KBM-7 (cell line): ENCODE data around the gene SEM1.
"Not testable (repeated sequence)": the region's sequence is repeated elsewhere in the genome, so short reads cannot be mapped to it uniquely, and the experiment has no call there.

Experiments
- DNase-seq: peaks from one replicate; pipeline ENCODE4 v3.0.0-alpha.2; 2015
- in situ Hi-C: fragments of 300-500 bp; cut with MboI; formaldehyde crosslinking; loops from 2 replicates; pipeline ENCODE4 v1.14.3; 2020; ENCODE audit warnings: low sequenced_read_pairs, low pct_unique_long_range_greater_than_20kb, mixed read lengths

The SEM1 gene

GRCh38 chr7:96708872-96709271 lies 774 bp downstream of the SEM1 start:
- no peak for DNase-seq

GRCh38 chr7:96707901-96708774 lies 1.5 kb downstream of the SEM1 start:
- in situ Hi-C loops, result no loop called here
- no peak for DNase-seq

More at GRCh38 chr7:96708872-96709271, 774 bp downstream of the SEM1 start:
- in situ Hi-C loops, result no loop called here

DNA sequence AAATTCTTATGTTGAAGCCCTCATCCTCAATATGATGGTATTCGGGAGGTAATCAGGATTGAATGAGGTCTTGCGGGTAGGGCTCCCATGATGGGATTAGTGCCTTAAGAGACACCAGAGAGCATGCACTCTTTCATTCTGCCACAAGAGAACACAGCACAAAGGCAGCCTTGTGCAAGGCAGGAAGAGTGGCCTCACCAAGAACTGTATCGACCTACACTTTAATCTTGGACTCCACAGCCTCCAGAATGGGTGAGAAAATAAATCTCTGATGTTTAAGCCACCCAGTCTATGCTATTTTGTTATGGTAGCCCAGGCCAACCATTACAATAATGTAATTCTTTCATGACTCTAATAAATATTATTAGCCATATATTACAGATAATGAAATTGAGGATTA lies 8.4 kb downstream of the SEM1 start:
- in situ Hi-C loops, result no loop called here
- DNase-seq, result no peak

- no peak for DNase-seq
- in situ Hi-C loops, result no loop called here
Observed at GRCh38 chr7:96700516-96700915, 9.1 kb downstream of the SEM1 start.

- DNase-seq, result no peak
- in situ Hi-C loops, result no loop called here
Observed at GRCh38 chr7:96699219-96699871, 10.3 kb downstream of the SEM1 start.

GRCh38 chr7:96698449-96698848 lies 11.2 kb downstream of the SEM1 start:
- in situ Hi-C loops, DNase-seq: not testable (repeated sequence)

- no peak for DNase-seq
- in situ Hi-C loops, result no loop called here
Observed at GRCh38 chr7:96697822-96698221, 11.8 kb downstream of the SEM1 start.

GRCh38 chr7:96695581-96695980 lies 14.1 kb downstream of the SEM1 start:
- in situ Hi-C loops, result no loop called here
- no peak for DNase-seq

- DNase-seq, result no peak
- in situ Hi-C loops, result no loop called here
Observed at GRCh38 chr7:96694082-96694481, 15.6 kb downstream of the SEM1 start.

- in situ Hi-C loops, result no loop called here
- no peak for DNase-seq
Observed at GRCh38 chr7:96691702-96692101, 17.9 kb downstream of the SEM1 start.

DNA sequence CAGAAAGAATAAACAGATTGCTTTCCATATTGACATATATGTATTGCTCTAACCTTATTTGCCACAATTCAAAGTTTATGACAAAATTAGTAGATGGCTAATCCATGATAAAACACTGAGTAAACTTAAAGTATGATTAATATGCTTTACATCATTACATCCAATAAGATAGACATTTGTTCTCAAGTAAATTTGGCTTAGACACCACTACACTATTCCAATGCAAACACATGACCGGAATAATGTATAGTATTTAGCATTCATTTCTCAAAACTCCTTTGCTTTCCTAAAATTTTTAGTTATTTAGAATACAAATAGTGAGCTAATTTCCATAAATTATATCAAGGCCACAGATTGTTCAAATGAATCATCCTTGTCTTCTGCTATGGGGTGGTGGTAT lies 20.2 kb downstream of the SEM1 start:
- in situ Hi-C loops, result no loop called here
- DNase-seq, result no peak

DNA sequence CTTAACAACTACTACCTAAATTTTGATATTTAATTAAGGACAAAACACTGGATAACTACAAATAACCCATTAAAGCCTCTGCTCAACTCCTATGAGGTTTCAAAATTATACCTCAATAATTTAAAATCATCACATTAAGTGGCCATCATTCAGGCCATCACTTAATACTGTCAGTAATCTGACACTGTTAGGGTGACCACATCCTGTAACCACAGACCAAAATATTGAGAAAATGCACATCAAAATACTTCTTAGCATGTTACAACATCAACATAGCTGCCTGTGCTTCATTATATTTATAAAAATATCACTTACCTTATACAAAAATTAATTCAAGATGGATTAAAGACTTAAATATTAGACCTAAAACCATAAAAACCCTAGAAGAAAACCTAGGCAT lies 23.3 kb downstream of the SEM1 start:
- DNase-seq, result no peak
- in situ Hi-C loops, result no loop called here

DNA sequence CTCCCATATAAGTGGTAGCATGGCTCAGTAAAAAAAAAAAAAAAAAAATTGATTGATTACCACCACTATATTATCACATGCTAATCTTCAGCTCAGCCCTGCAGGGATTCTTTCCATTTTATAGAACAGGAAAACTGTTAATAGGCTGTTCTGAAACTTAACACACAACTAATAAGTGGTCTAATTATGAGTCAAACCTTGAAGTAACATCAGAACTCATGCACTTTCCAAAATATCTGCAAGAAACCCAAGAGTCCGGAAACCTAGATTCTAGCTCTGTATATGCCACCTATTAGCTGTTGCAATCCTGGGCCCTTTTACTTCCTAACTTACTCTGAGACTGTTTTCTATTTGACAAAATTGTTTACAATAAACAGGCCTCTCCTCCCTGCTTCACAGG lies 23.9 kb downstream of the SEM1 start:
- in situ Hi-C loops, result no loop called here

DNA sequence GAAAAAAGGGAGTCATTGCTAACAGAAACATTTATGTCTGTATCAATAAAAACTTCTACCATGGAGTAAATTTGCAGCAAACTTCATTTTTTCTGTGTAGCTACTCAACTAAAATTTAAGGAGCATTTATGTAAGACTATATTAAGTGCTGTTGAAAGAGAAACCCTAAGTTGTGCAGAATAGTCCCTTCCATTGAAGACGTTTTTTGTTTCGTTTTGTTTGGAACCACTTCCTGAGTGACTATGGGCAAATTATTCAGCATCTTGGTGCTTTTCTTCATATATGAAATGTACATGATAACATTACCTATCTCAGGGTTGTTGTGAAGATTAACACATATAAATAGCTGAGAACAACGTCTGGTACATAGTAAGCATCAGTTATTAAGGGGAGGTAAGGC lies 24.3 kb downstream of the SEM1 start:
- DNase-seq, result no peak
- in situ Hi-C loops, result no loop called here

More for the DNA sequence above, 23.9 kb downstream of the SEM1 start:
- DNase-seq, result no peak

DNA sequence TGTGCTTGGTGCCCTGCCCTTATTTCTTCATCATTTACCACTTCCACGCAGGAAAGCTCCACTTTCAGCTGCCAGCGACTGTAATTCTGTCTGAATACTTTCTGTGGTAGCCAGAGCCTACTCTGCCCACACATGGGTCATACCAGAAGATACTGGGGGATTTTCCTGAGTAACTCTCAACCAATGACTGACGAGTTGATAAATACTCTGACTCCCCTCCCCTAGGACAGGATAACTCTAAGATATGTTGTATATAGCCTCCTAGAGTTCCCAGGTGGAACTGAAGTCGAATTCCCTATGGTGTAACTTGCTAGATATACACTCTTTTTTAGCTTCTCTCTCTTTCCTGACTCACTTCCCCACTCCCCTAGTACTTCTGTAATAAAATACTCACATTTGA lies 29.8 kb downstream of the SEM1 start:
- in situ Hi-C loops, result no loop called here
- DNase-seq, result no peak

DNA sequence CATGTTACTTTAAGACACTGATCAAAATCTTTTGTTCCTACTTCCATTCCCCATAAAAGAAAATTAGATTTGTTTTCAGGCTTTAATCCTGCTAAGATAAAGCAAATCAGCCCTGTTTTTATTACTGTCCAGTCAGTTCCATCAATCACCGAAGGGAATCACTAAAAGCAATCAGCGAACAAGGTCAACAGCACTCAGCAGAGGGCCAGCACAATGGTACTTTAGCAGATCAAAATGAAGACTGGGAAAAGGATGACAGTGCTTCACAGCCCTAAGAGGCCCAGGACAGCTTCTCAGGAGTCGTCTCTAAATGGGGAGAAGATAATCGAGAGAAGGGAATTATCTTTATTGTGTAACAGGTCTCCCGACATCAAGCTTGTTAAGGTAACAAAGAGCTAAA lies 32.7 kb downstream of the SEM1 start:
- DNase-seq, result no peak
- in situ Hi-C loops, result no loop called here

DNA sequence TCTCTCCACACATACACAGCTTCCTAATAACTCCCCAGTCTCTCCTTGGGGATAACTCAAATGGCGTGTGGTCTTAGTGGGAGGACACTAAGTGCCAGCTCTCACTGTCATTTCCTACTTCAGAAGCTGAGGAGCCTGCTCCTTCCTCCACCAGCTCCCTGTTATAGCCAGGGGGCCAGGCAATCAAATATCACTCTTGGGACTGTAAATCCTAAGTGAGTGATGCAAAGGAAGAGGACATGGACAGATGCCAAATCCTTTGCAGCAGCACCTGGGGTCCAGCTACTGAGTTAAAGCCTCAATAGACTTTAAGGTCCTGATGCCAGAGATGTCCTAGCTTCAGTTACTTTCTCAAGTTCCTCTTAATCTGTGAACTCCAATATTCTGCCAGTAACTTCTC lies 34.1 kb downstream of the SEM1 start:
- no peak for DNase-seq
- in situ Hi-C loops, result no loop called here

DNA sequence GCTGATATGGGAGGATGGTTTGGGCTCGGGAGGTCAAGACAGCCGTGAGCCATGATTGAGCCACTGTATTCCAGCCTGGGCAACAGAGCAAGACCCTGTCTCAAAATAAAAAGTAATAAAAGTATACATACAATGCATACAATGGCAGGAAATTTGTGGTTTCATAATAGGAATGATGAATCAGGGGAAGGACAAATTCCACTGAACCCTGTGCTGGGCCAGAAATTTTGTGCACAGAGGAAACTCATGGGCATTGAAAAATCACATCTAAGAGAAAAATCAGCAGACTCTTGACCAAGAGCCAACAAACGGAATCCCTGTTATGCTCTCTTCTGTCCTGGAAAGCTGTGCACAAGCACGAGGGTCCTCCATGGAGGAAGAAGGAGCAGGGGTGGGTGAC lies 35.1 kb downstream of the SEM1 start:
- in situ Hi-C loops, result no loop called here
- DNase-seq, result no peak

GRCh38 chr7:96671854-96672253 lies 37.8 kb downstream of the SEM1 start:
- DNase-seq, result no peak
- in situ Hi-C loops, result no loop called here

GRCh38 chr7:96670338-96671289 lies 39.0 kb downstream of the SEM1 start:
- in situ Hi-C loops, result no loop called here

More at GRCh38 chr7:96670338-96671289, 39.0 kb downstream of the SEM1 start:
- no peak for DNase-seq
